Measurements from ENCODE around the gene AGPAT3. TPM values are rescaled to one million over a fixed set of nuclear protein-coding genes. Genes with fewer than 3 reads are reported as not detected.
"Not testable (repeated sequence)": the region's sequence is repeated elsewhere in the genome, so short reads cannot be mapped to it uniquely, and the experiment has no call there.

AGPAT3 gene
- total RNA-seq, 6 donors from 2014 or later = 55.0 to 102 (median 70.0) TPM

DNA sequence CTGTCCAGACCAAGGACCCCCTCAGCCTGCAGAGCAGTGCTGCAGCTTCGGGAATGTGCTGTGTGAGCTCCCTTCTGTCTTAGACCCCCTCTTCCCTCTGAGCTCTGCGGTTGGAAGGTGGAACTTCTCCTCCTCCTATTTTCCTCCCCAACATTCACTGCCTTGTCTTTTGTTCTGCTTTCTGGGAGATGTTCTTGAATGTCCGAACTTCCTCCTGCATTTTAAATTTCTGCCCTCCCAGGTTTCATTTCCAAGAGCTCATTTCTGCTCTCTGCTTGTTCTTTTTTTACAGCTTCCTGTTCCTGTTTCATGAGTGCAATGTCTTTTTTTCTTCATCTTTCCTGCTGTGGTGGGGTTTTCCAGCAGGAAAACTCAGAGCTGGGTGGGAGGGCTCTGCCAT, 46.3 kb upstream of the AGPAT3 start:
- no peaks in the 10 kb centered on the region for H3K9me3 ChIP-seq
- ATAC-seq (ENCODE audit: low FRiP score in 2 of 2) (peak in 1 of 2 donors; percentile 31), DNase-seq (no peak)
- H3K4me3 ChIP-seq = no peak overlapping the region
- H3K4me1 ChIP-seq = peaks cover 0 to 13% (median 0%) of the 10 kb centered on the region in 4 donors
- no peaks in the 10 kb centered on the region for H3K27me3 ChIP-seq
- TF ChIP-seq POLR2A (IDR thresholded peaks at IDR 0.05) = no peak
- TF ChIP-seq, protein P1, sequence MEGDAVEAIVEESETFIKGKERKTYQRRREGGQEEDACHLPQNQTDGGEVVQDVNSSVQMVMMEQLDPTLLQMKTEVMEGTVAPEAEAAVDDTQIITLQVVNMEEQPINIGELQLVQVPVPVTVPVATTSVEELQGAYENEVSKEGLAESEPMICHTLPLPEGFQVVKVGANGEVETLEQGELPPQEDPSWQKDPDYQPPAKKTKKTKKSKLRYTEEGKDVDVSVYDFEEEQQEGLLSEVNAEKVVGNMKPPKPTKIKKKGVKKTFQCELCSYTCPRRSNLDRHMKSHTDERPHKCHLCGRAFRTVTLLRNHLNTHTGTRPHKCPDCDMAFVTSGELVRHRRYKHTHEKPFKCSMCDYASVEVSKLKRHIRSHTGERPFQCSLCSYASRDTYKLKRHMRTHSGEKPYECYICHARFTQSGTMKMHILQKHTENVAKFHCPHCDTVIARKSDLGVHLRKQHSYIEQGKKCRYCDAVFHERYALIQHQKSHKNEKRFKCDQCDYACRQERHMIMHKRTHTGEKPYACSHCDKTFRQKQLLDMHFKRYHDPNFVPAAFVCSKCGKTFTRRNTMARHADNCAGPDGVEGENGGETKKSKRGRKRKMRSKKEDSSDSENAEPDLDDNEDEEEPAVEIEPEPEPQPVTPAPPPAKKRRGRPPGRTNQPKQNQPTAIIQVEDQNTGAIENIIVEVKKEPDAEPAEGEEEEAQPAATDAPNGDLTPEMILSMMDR (IDR thresholded peaks at IDR 0.05) = no peak
- no peak for TF ChIP-seq EP300 (IDR thresholded peaks at IDR 0.05)
- no peak for TF ChIP-seq POLR2AphosphoS5 (IDR thresholded peaks at IDR 0.05)
- H3K27ac ChIP-seq = no peak overlapping the region
- WGBS, 2 donors = 68 to 71% methylated on average over 3 of the region's 3 CpGs
- H3K36me3 ChIP-seq = no peaks in the 10 kb centered on the region

- Histone ChIP-seq H3K36me3 (no peaks in the 10 kb centered on the region), H3K9me3 (no peaks in the 10 kb centered on the region), H3K27ac (no peak overlapping the region), H3K27me3 (no peaks in the 10 kb centered on the region), H3K4me3 (no peak overlapping the region), H3K4me1 (peaks cover 0 to 13% (median 0%) of the 10 kb centered on the region in 4 donors)
- TF ChIP-seq POLR2AphosphoS5 (IDR thresholded peaks at IDR 0.05) (no peak), POLR2A (IDR thresholded peaks at IDR 0.05) (no peak), EP300 (IDR thresholded peaks at IDR 0.05) (no peak)
- TF ChIP-seq, protein P1 (IDR thresholded peaks at IDR 0.05) = no peak
- ATAC-seq (ENCODE audit: low FRiP score in 2 of 2) (no peak), DNase-seq (peak in 1 of 2 donors; percentile 46)
- 87 to 94% methylated on average over 13 to 25 of the region's 25 CpGs for WGBS, 2 donors
These were observed 45.3 kb upstream of the AGPAT3 start for GRCh38 chr21:43819511-43820405.

DNA sequence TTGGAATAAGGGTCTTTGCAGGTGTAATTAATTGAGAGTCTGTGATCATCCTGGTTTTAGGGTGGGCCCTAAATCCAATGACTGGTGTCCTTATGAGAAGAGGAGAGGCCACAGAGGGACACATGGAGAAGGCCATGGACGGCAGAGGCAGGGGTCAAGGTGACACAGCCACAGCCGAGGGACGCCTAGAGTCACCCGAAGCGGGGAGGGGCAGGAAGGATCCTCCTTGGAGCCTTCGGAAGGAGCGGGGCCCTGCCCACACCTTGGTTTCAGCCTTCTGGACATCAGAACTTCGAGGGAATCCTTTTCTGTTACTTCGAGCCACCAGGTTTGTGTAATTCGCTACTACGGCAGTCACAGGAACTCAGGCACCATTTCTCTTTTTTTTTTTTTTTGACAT, 44.6 kb upstream of the AGPAT3 start:
- no peak overlapping the region for H3K27ac ChIP-seq
- TF ChIP-seq EP300 (IDR thresholded peaks at IDR 0.05) (no peak), POLR2AphosphoS5 (IDR thresholded peaks at IDR 0.05) (no peak), POLR2A (IDR thresholded peaks at IDR 0.05) (no peak)
- TF ChIP-seq, protein P1 (IDR thresholded peaks at IDR 0.05) = no peak
- peaks cover 0 to 13% (median 0%) of the 10 kb centered on the region in 4 donors for H3K4me1 ChIP-seq
- ATAC-seq (ENCODE audit: low FRiP score in 2 of 2) (no peak), DNase-seq (no peak)
- H3K9me3 ChIP-seq = no peaks in the 10 kb centered on the region
- WGBS, 2 donors = 89 to 95% methylated on average over 10 to 11 of the region's 11 CpGs
- no peak overlapping the region for H3K4me3 ChIP-seq
- no peaks in the 10 kb centered on the region for H3K36me3 ChIP-seq
- H3K27me3 ChIP-seq = no peaks in the 10 kb centered on the region

GRCh38 chr21:43822166-43822565, 42.9 kb upstream of the AGPAT3 start:
- peak in 1 of 2 donors; percentile 73 for DNase-seq
- H3K36me3 ChIP-seq; H3K27ac ChIP-seq; H3K27me3 ChIP-seq; H3K9me3 ChIP-seq; ATAC-seq (ENCODE audit: low FRiP score in 2 of 2); H3K4me3 ChIP-seq: not testable (repeated sequence)
- 89% methylated on average over 10 of the region's 25 CpGs; no CpG with 5 or more reads in 1 of the 2 donors for whole genome bisulfite sequencing, 2 donors
- peaks cover 0 to 23% (median 2%) of the 10 kb centered on the region in 4 donors for H3K4me1 ChIP-seq

GRCh38 chr21:43822741-43823140, 42.3 kb upstream of the AGPAT3 start:
- H3K27ac ChIP-seq; H3K36me3 ChIP-seq; H3K27me3 ChIP-seq; DNase-seq; H3K9me3 ChIP-seq; H3K4me3 ChIP-seq; ATAC-seq (ENCODE audit: low FRiP score in 2 of 2): not testable (repeated sequence)
- 85 to 93% methylated on average over 4 to 5 of the region's 5 CpGs for WGBS, 2 donors
- H3K4me1 ChIP-seq = peaks cover 0 to 18% (median 2%) of the 10 kb centered on the region in 4 donors

Data from upper lobe of left lung (tissue), 6 donors.